Osteoblast (primary cell): ENCODE measurements around the gene GPR180. TPM values are rescaled to one million over a fixed set of nuclear protein-coding genes. Genes with fewer than 3 reads are reported as not detected.

Experiments
- DNase-seq: peaks from one replicate; pipeline ENCODE4 v3.0.0; 2011; ENCODE audit warnings: low spot score, mixed read lengths; ENCODE audit not compliant: insufficient read length; ENCODE audit errors: missing footprints
- H2AFZ ChIP-seq: 2 replicates; pipeline ENCODE4 v1.6.0; 2011; ENCODE audit warnings: mild to moderate bottlenecking, low read length
- H3K27ac ChIP-seq: 2 replicates; pipeline ENCODE4 v1.5.1; 2011; ENCODE audit warnings: mild to moderate bottlenecking, low read depth, low read length, moderate library complexity
- H3K27me3 ChIP-seq: 2 replicates; pipeline ENCODE4 v1.6.0; 2012; ENCODE audit warnings: mild to moderate bottlenecking, control low read depth, inconsistent platforms, low read length, moderate library complexity; ENCODE audit not compliant: insufficient read depth
- H3K36me3 ChIP-seq: 2 replicates; pipeline ENCODE4 v1.5.1; 2011; ENCODE audit warnings: mild to moderate bottlenecking, low read length, control low read depth, moderate library complexity; ENCODE audit not compliant: insufficient read depth
- H3K4me1 ChIP-seq: 2 replicates; pipeline ENCODE4 v1.5.1; 2011; ENCODE audit warnings: mild to moderate bottlenecking, low read length, control low read depth, moderate library complexity; ENCODE audit not compliant: insufficient read depth
- H3K4me2 ChIP-seq: 2 replicates; pipeline ENCODE4 v1.6.0; 2011; ENCODE audit warnings: mild to moderate bottlenecking, low read length; ENCODE audit not compliant: insufficient read depth
- H3K4me3 ChIP-seq: fragments of 200-600 bp; sonication (generic); 3 replicates; pipeline ENCODE4 v1.5.1; 2012; ENCODE audit warnings: mild to moderate bottlenecking, low read length, inconsistent platforms; ENCODE audit not compliant: insufficient read depth
- H3K79me2 ChIP-seq: 2 replicates; pipeline ENCODE4 v1.6.0; 2012; ENCODE audit warnings: mild to moderate bottlenecking, low read length, control low read depth, inconsistent platforms; ENCODE audit not compliant: insufficient read depth
- H3K9me3 ChIP-seq: 2 replicates; pipeline ENCODE4 v1.5.1; 2011; ENCODE audit warnings: low read depth, low read length, control low read depth
- H4K20me1 ChIP-seq: 2 replicates; pipeline ENCODE4 v1.6.0; 2012; ENCODE audit warnings: mild to moderate bottlenecking, low read length, control low read depth; ENCODE audit not compliant: insufficient read depth
- small RNA-seq: library from RNA; depleted of rRNA; stranded (forward); fragments of <200 nt; gene quantifications from one replicate; pipeline ENCODE3, GENCODE V24; 2012
- total RNA-seq: library from RNA; depleted of rRNA; stranded (reverse); fragments of >200 nt; gene quantifications from 2 replicates; pipeline ENCODE4 v1.2.3, GENCODE V29; 2012
- TF ChIP-seq, protein P1 (sequence below): IDR thresholded peaks from 2 replicates; pipeline ENCODE4 v1.5.1; 2011; ENCODE audit warnings: mild to moderate bottlenecking, low read depth, low read length, moderate library complexity; ENCODE audit errors: extremely low read depth

GPR180 gene
- total RNA-seq, 1 donor, result 8.7 TPM

GRCh38 chr13:94682229-94682628 is 80.6 kb downstream of the GPR180 start:
- no peaks in the 10 kb centered on the region for H4K20me1 ChIP-seq
- H3K9me3 ChIP-seq, result no peaks in the 10 kb centered on the region
- H3K79me2 ChIP-seq, result no peaks in the 10 kb centered on the region
- no peak overlapping the region for H3K27ac ChIP-seq
- peaks cover 24% of the 10 kb centered on the region for H3K27me3 ChIP-seq
- no peaks in the 10 kb centered on the region for H3K4me1 ChIP-seq
- no peaks in the 10 kb centered on the region for H3K36me3 ChIP-seq
- H3K4me2 ChIP-seq, result no peak overlapping the region
- DNase-seq, result no peak
- H3K4me3 ChIP-seq, result no peak overlapping the region
- H2AFZ ChIP-seq, result no peak overlapping the region
- TF ChIP-seq, protein P1, sequence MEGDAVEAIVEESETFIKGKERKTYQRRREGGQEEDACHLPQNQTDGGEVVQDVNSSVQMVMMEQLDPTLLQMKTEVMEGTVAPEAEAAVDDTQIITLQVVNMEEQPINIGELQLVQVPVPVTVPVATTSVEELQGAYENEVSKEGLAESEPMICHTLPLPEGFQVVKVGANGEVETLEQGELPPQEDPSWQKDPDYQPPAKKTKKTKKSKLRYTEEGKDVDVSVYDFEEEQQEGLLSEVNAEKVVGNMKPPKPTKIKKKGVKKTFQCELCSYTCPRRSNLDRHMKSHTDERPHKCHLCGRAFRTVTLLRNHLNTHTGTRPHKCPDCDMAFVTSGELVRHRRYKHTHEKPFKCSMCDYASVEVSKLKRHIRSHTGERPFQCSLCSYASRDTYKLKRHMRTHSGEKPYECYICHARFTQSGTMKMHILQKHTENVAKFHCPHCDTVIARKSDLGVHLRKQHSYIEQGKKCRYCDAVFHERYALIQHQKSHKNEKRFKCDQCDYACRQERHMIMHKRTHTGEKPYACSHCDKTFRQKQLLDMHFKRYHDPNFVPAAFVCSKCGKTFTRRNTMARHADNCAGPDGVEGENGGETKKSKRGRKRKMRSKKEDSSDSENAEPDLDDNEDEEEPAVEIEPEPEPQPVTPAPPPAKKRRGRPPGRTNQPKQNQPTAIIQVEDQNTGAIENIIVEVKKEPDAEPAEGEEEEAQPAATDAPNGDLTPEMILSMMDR, result no peak

DNA sequence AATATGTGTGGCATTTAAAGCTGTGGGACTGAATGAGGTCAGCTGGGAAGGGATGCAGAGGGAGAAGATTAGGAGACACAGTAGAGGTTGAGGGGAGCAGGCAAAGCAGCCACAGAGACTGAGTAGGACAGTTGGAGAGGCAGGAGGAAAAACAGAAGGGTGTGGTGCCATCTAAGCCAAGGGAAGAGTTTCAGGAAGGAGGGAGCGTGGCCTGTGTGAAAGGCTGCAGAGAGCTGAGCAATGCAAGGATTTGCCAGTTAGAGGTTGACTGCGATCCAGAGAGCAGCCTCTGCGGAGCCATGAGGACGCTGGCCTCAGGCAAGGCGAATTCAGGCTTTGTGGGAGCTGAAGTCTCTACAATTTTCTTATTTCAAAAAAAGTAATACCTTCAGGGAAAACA is 81.8 kb downstream of the GPR180 start:
- no peaks in the 10 kb centered on the region for H3K36me3 ChIP-seq
- no peak overlapping the region for H2AFZ ChIP-seq
- no peaks in the 10 kb centered on the region for H4K20me1 ChIP-seq
- H3K9me3 ChIP-seq, result no peaks in the 10 kb centered on the region
- DNase-seq, result no peak
- H3K27ac ChIP-seq, result no peak overlapping the region
- no peak overlapping the region for H3K4me3 ChIP-seq
- H3K4me1 ChIP-seq, result no peaks in the 10 kb centered on the region
- no peaks in the 10 kb centered on the region for H3K79me2 ChIP-seq
- peaks cover 21% of the 10 kb centered on the region for H3K27me3 ChIP-seq
- no peak overlapping the region for H3K4me2 ChIP-seq
- TF ChIP-seq, protein P1, result no peak

Small RNA genes lying within 50 kb of the gene (small RNA-seq; reads per million reads assigned to genes)
- not detected for gene RNA5SP36

Other genes with a start within 250 kb of the GPR180 start
- gene DCT, start 122.2 kb upstream of the GPR180 start, total RNA-seq, result under 0.01 and 0.29 TPM in 2 replicates
- 11.9 and 13.3 TPM in 2 replicates for gene TGDS, start 5.7 kb upstream of the GPR180 start, total RNA-seq
- not detected in 2 replicates for gene SOX21, start 110.7 kb downstream of the GPR180 start, total RNA-seq